Mesendoderm (in vitro differentiated cells): Measurements from ENCODE around the gene RBM19.

Experiments
- DNase-seq: peaks from one replicate; pipeline ENCODE4 v3.0.0; 2013
- H2AK5ac ChIP-seq: 2 replicates; pipeline ENCODE4 v1.6.1; 2013; ENCODE audit warnings: low read length, inconsistent platforms
- H2BK120ac ChIP-seq: 2 replicates; pipeline ENCODE4 v1.6.1; 2013; ENCODE audit warnings: low read depth, mild to moderate bottlenecking, low read length, moderate library complexity, mixed read lengths
- H2BK15ac ChIP-seq: replicated peaks from 2 replicates; pipeline ENCODE4 v1.6.1; 2013; ENCODE audit warnings: low read depth, mild to moderate bottlenecking, moderate library complexity
- H2BK5ac ChIP-seq: 2 replicates; pipeline ENCODE4 v1.6.1; 2013; ENCODE audit warnings: low read length, inconsistent platforms
- H3K18ac ChIP-seq: 2 replicates; pipeline ENCODE4 v1.6.1; 2013; ENCODE audit warnings: mild to moderate bottlenecking, low read length, mixed read lengths
- H3K23ac ChIP-seq: one replicate; pipeline ENCODE4 v1.6.1; 2013; ENCODE audit warnings: low read length
- H3K27ac ChIP-seq: 2 replicates; pipeline ENCODE4 v1.5.1; 2013; ENCODE audit warnings: low read depth, mild to moderate bottlenecking, inconsistent platforms, low read length, moderate library complexity
- H3K27me3 ChIP-seq: 2 replicates; pipeline ENCODE4 v1.6.1; 2013; ENCODE audit warnings: low read length, control low read depth, mild to moderate bottlenecking, inconsistent platforms; ENCODE audit not compliant: insufficient read depth, poor library complexity
- H3K36me3 ChIP-seq: 2 replicates; pipeline ENCODE4 v1.6.1; 2013; ENCODE audit warnings: low read length, inconsistent platforms; ENCODE audit not compliant: control insufficient read depth, insufficient read depth
- H3K4ac ChIP-seq: one replicate; pipeline ENCODE4 v1.6.1; 2013; ENCODE audit warnings: low read depth, mild to moderate bottlenecking, low read length, moderate library complexity
- H3K4me1 ChIP-seq: 2 replicates; pipeline ENCODE4 v1.6.1; 2013; ENCODE audit warnings: low read depth, low read length, inconsistent platforms; ENCODE audit not compliant: control insufficient read depth
- H3K4me2 ChIP-seq: 2 replicates; pipeline ENCODE4 v1.6.1; 2013; ENCODE audit warnings: low read length
- H3K4me3 ChIP-seq: 2 replicates; pipeline ENCODE4 v1.5.1; 2013; ENCODE audit warnings: mild to moderate bottlenecking, low read length
- H3K56ac ChIP-seq: one replicate; pipeline ENCODE4 v1.6.1; 2013; ENCODE audit warnings: low read length
- H3K79me1 ChIP-seq: 2 replicates; pipeline ENCODE4 v1.6.1; 2013; ENCODE audit warnings: low read length, inconsistent platforms
- H3K79me2 ChIP-seq: 2 replicates; pipeline ENCODE4 v1.6.1; 2013; ENCODE audit warnings: mild to moderate bottlenecking, low read length; ENCODE audit not compliant: control insufficient read depth, insufficient read depth
- H3K9ac ChIP-seq: 2 replicates; pipeline ENCODE4 v1.6.1; 2013; ENCODE audit warnings: low read length, inconsistent platforms
- H4K5ac ChIP-seq: one replicate; pipeline ENCODE4 v1.6.1; 2013; ENCODE audit warnings: low read length
- H4K8ac ChIP-seq: one replicate; pipeline ENCODE4 v1.6.1; 2013; ENCODE audit warnings: low read depth, mild to moderate bottlenecking, control low read depth, low read length, moderate library complexity
- WGBS: extraction: QIAGEN DNeasy Blood & Tissue Kit; methylation state at CpG from one replicate; pipeline ENCODE4 v1.1.7; 2013; ENCODE audit warnings: low lambda C conversion rate, missing lambda C conversion rate; ENCODE audit not compliant: insufficient coverage; ENCODE audit errors: extremely low coverage; 5-methylcytosine and 5-hydroxymethylcytosine counted together

Gene RBM19

DNA sequence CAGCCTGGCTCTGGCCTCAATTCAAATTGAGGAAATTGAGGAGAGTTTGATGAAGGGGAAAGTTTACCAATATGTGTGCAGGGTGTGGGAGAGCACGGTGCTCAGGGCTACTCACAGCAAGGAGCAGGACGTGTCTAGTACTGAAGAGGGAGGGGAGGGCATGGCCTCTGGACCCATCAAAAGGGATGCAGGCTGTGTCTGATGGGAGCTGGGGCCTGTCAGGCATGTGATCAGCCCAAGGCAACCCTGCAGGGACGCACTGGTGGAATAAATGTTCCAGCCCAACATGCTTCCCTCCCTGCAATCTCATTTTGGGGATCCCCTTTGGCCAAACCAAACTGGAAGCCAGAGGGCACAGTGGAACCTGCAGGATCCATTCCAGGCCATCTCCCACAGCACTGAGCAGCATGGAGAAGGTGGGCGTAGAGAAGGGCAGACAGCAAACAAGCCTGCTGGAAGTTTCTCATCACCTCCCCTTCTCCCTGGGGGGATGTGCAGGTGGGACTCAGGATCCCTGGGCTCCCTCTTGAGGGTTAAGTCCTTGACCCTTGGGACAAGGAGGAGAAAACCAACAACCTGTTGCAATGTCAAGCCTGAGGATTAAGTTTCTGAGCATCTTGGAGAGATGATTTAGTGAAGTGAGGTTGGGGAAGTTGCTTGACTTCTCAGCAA lies 17.8 kb upstream of the RBM19 start:
- Histone ChIP-seq H2BK5ac (no peak overlapping the region), H3K23ac (no peak overlapping the region), H3K4me1 (no peaks in the 10 kb centered on the region), H4K8ac (no peak overlapping the region), H3K4me3 (no peak overlapping the region), H2AK5ac (no peak overlapping the region), H3K9ac (no peak overlapping the region), H3K27ac (no peak overlapping the region), H4K5ac (no peak overlapping the region), H3K4me2 (no peak overlapping the region), H3K56ac (no peak overlapping the region), H3K79me1 (no peaks in the 10 kb centered on the region), H2BK15ac (no peak overlapping the region), H2BK120ac (no peak overlapping the region), H3K27me3 (no peaks in the 10 kb centered on the region), H3K79me2 (no peaks in the 10 kb centered on the region), H3K18ac (no peak overlapping the region), H3K4ac (no peak overlapping the region), H3K36me3 (no peaks in the 10 kb centered on the region)
- WGBS: no CpG with 5 or more reads among the region's 4 CpGs
- DNase-seq: no peak

DNA sequence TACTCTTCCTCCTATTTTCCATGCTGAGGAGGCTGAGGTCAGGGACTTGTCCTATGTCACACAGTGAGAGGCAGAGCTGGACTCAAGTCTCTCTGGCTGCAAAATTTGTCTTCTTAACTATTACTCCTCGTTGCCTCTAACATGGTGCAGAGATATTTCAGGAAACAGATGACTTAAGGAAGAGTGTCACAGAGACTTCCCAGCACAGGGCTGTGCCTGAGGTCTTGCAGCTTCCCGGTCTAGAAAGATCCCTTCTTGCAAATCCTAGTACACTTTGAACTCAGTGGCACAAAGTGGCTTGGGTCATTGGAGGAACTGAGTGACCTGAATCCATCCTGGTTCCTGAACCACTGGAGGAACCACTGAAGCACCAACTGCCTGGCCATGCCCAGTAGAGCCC lies 17.1 kb upstream of the RBM19 start:
- DNase-seq: no peak
- no CpG with 5 or more reads among the region's 2 CpGs for WGBS
- Histone ChIP-seq H3K79me2 (no peaks in the 10 kb centered on the region), H4K8ac (no peak overlapping the region), H3K4me3 (no peak overlapping the region), H3K27ac (no peak overlapping the region), H3K23ac (no peak overlapping the region), H2BK15ac (no peak overlapping the region), H2BK5ac (no peak overlapping the region), H4K5ac (no peak overlapping the region), H3K79me1 (no peaks in the 10 kb centered on the region), H3K27me3 (no peaks in the 10 kb centered on the region), H3K4me2 (no peak overlapping the region), H3K4ac (no peak overlapping the region), H3K4me1 (no peaks in the 10 kb centered on the region), H3K56ac (no peak overlapping the region), H3K18ac (no peak overlapping the region), H3K36me3 (no peaks in the 10 kb centered on the region), H2AK5ac (no peak overlapping the region), H2BK120ac (no peak overlapping the region), H3K9ac (no peak overlapping the region)

GRCh38 chr12:113981876-113982275 lies 15.8 kb upstream of the RBM19 start:
- Histone ChIP-seq H3K27me3 (no peaks in the 10 kb centered on the region), H3K9ac (no peak overlapping the region)
- no CpG with 5 or more reads among the region's 3 CpGs for WGBS

GRCh38 chr12:113980537-113981337 lies 14.6 kb upstream of the RBM19 start:
- Histone ChIP-seq H3K56ac (no peak overlapping the region), H3K18ac (no peak overlapping the region), H3K79me2 (no peaks in the 10 kb centered on the region), H3K9ac (no peak overlapping the region), H3K4me3 (no peak overlapping the region), H3K4me1 (no peaks in the 10 kb centered on the region), H3K4ac (no peak overlapping the region), H2BK15ac (no peak overlapping the region), H3K23ac (no peak overlapping the region), H3K4me2 (no peak overlapping the region), H4K8ac (no peak overlapping the region), H4K5ac (no peak overlapping the region), H2AK5ac (no peak overlapping the region), H2BK120ac (no peak overlapping the region), H3K36me3 (no peaks in the 10 kb centered on the region), H3K27me3 (no peaks in the 10 kb centered on the region), H2BK5ac (no peak overlapping the region), H3K79me1 (no peaks in the 10 kb centered on the region), H3K27ac (no peak overlapping the region)
- DNase-seq: peak; percentile 79
- WGBS: no CpG with 5 or more reads among the region's 12 CpGs

More at GRCh38 chr12:113981876-113982275, 15.8 kb upstream of the RBM19 start:
- Histone ChIP-seq H3K4me1 (no peaks in the 10 kb centered on the region), H3K36me3 (no peaks in the 10 kb centered on the region), H3K4ac (no peak overlapping the region), H4K5ac (no peak overlapping the region), H2AK5ac (no peak overlapping the region), H3K27ac (no peak overlapping the region), H3K56ac (no peak overlapping the region), H3K4me2 (no peak overlapping the region), H2BK5ac (no peak overlapping the region), H3K79me1 (no peaks in the 10 kb centered on the region), H2BK15ac (no peak overlapping the region), H3K79me2 (no peaks in the 10 kb centered on the region), H4K8ac (no peak overlapping the region), H3K18ac (no peak overlapping the region), H3K4me3 (no peak overlapping the region), H3K23ac (no peak overlapping the region), H2BK120ac (no peak overlapping the region)
- no peak for DNase-seq

GRCh38 chr12:113980054-113980453 lies 13.9 kb upstream of the RBM19 start:
- no peak overlapping the region for H3K23ac ChIP-seq
- no peak overlapping the region for H2BK15ac ChIP-seq
- no peaks in the 10 kb centered on the region for H3K27me3 ChIP-seq
- WGBS: no CpG with 5 or more reads among the region's 2 CpGs
- no peak for DNase-seq
- no peak overlapping the region for H3K9ac ChIP-seq
- no peak overlapping the region for H3K4me3 ChIP-seq
- H3K4me1 ChIP-seq: no peaks in the 10 kb centered on the region
- H3K56ac ChIP-seq: no peak overlapping the region
- H3K36me3 ChIP-seq: no peaks in the 10 kb centered on the region
- H3K4ac ChIP-seq: no peak overlapping the region
- no peak overlapping the region for H3K27ac ChIP-seq
- H3K4me2 ChIP-seq: no peak overlapping the region
- H3K79me2 ChIP-seq: no peaks in the 10 kb centered on the region
- no peak overlapping the region for H2BK120ac ChIP-seq
- H4K5ac ChIP-seq: no peak overlapping the region
- H3K18ac ChIP-seq: no peak overlapping the region
- H2BK5ac ChIP-seq: no peak overlapping the region
- H4K8ac ChIP-seq: no peak overlapping the region
- no peaks in the 10 kb centered on the region for H3K79me1 ChIP-seq
- no peak overlapping the region for H2AK5ac ChIP-seq
